Neuron (in vitro differentiated cells): ENCODE results near the gene NXPH4.

Experiments
- H2AFZ ChIP-seq: one replicate; pipeline ENCODE4 v1.6.1; 2013; ENCODE audit warnings: low read depth, mild to moderate bottlenecking, inconsistent platforms, low read length, moderate library complexity
- H3K27me3 ChIP-seq: one replicate; pipeline ENCODE4 v1.6.1; 2013; ENCODE audit warnings: low read length; ENCODE audit not compliant: insufficient read depth
- H3K36me3 ChIP-seq: one replicate; pipeline ENCODE4 v1.6.1; 2013; ENCODE audit warnings: low read length; ENCODE audit not compliant: insufficient read depth
- H3K4me1 ChIP-seq: one replicate; pipeline ENCODE4 v1.6.1; 2013; ENCODE audit warnings: low read length; ENCODE audit not compliant: insufficient read depth
- H3K4me3 ChIP-seq: 2 replicates; pipeline ENCODE4 v1.5.1; 2013; ENCODE audit warnings: mild to moderate bottlenecking, low read length, moderate library complexity
- H3K9me3 ChIP-seq: one replicate; pipeline ENCODE4 v1.6.1; 2013; ENCODE audit warnings: low read length

NXPH4 gene

DNA sequence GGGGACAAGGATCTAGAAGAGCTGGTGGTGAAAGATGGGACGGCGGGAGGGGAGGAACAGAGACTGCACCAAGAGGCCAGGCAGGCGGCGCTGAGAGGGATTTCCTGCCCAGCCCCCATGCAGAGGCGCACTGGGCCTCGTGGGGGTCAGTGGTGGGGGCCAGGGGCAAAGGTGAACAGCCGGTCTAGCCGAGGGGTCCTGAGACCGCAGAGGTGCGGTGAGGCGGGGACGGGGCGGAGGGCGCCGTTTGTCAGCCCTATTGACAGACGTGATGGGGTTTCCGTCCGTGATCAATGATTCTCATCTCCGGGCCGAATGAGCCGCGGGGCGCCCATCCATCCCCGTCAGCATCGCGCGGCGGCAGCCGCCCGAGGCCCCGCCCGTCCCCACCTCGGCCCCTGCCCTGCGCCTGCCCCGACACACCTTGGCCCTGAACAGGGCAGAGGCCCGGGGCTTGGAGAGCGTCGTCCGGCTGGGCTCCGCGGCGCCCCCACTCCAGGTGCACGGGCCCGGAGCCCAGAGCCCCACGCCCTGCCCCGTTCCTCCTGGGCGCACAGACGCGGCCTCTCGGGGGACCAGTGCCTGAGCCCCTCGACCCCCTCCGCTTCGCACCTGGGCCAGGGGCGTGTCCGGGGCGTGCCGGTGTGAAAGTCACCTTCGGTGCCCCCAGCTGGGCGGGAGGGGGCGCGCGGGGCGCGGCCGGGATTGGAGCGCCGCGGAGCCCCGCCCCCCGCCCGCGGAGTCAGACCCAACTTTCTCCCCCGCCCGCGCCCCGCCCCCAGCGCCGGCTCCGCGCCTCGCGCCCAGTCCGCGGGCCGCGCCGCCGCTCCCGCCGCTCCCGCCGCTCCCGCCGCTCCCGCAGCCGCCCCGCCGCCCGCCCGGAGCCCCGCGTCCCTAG lies at the start of gene NXPH4:
NXPH4 (plus strand) TSS at position 781 of the 898 bp plus-strand sequence. CDS start 176 bp downstream, outside the sequence.
- Histone ChIP-seq H2AFZ (no peak within 1 kb of the TSS), H3K9me3 (no peaks in the 10 kb centered on the region), H3K36me3 (peaks cover 6% of the 10 kb centered on the region), H3K27me3 (peaks cover 56% of the 10 kb centered on the region), H3K4me1 (peaks cover 32% of the 10 kb centered on the region), H3K4me3 (peak within 1 kb of the TSS; percentile 23)

DNA sequence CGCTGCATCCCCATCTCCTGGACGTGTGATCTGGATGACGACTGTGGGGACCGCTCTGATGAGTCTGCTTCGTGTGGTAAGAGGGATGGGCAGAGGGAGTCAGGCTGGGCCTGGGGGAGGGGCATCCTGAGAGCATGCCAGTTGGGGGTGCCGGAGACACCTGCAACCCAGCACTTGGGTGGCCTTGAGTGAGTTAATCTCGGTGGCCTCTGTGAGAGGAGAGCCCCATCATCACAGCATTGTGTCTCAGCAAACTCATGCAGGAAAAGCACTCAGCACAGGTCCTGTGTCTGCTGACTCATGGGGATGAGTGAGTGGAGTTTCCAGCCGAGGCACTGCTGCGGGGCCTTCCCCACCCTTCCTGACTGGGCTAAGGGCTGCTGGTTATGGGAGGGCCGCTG lies 49.6 kb upstream of the NXPH4 start:
- Histone ChIP-seq H3K27me3 (no peaks in the 10 kb centered on the region), H3K9me3 (no peaks in the 10 kb centered on the region), H2AFZ (no peak overlapping the region), H3K36me3 (peaks cover 84% of the 10 kb centered on the region), H3K4me1 (no peaks in the 10 kb centered on the region), H3K4me3 (no peak overlapping the region)

DNA sequence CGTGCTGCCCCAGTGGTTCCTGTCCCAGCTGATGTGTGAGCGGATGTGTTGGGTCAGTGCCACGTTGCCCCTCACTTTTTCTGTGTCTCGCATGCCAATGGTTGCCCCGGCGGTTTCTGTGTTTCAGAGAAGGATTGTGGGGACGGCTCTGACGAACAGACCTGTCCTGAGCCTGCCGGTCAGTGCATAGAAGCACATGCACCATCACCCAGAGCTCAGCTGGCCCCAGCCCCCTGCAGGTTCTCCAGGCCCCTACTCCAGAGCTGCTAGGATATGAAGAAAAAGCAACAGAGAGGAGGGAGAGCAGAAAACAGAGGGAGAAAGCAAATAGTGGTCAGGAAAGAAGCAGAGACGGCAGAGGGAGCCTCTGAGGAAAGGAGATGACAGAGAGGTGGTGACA lies 48.5 kb upstream of the NXPH4 start:
- peaks cover 81% of the 10 kb centered on the region for H3K36me3 ChIP-seq
- no peaks in the 10 kb centered on the region for H3K27me3 ChIP-seq
- no peaks in the 10 kb centered on the region for H3K9me3 ChIP-seq
- no peak overlapping the region for H2AFZ ChIP-seq
- no peak overlapping the region for H3K4me3 ChIP-seq
- no peaks in the 10 kb centered on the region for H3K4me1 ChIP-seq

DNA sequence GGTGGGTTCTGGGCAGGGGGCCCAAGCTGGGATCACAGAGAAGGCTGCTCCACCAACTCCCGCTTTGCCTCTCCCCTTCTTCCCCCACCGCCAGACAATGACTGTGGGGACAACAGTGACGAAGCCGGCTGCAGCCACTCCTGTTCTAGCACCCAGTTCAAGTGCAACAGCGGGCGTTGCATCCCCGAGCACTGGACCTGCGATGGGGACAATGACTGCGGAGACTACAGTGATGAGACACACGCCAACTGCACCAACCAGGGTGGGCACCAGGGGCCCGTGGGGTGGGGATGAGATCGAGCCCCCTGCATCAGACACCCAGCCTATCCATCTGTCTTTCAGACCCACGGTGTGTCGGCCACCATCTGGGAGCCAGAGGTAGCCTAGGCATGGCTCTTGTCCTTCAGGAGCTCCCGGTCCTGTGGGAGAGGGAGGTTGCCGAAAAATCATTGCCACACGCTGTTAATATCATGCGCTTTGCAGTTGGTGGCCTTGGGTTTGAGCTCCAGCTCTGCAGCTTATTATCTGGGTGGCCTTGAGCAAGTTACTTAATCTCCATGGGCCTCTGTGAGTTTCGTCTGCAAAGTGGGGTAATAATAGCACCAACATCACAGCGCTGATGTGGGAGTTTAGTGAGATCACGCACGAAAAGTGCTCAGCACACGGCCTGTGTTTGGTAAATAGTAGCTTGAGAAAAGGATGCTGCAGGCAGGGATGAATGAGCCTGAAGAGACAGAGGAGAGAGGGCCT lies 47.4 kb upstream of the NXPH4 start:
- H3K36me3 ChIP-seq, result peaks cover 87% of the 10 kb centered on the region
- no peaks in the 10 kb centered on the region for H3K4me1 ChIP-seq
- H3K4me3 ChIP-seq, result no peak overlapping the region
- H2AFZ ChIP-seq, result no peak overlapping the region
- H3K9me3 ChIP-seq, result no peaks in the 10 kb centered on the region
- H3K27me3 ChIP-seq, result no peaks in the 10 kb centered on the region

DNA sequence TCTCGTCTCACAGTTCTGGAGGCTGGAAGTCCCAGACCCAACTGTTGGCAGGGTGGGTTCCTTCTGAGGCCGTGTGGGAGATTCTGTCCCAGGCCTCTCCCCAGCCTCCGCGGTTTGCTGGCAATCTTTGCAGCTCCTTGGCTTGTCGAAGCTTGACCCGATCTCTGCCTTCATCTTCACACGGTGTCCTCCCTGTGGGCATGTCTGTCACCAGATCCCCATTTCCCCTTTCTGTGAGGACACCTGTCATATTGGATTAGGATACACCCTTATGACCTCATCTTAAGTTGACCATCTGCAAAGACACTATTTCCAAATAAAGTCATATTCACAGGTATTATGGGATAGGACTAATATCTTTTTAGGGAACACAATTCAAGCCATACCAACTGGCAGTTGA lies 46.6 kb upstream of the NXPH4 start:
- H2AFZ ChIP-seq, result no peak overlapping the region
- no peak overlapping the region for H3K4me3 ChIP-seq
- no peaks in the 10 kb centered on the region for H3K9me3 ChIP-seq
- H3K27me3 ChIP-seq, result no peaks in the 10 kb centered on the region
- H3K36me3 ChIP-seq, result peaks cover 83% of the 10 kb centered on the region
- H3K4me1 ChIP-seq, result no peaks in the 10 kb centered on the region

DNA sequence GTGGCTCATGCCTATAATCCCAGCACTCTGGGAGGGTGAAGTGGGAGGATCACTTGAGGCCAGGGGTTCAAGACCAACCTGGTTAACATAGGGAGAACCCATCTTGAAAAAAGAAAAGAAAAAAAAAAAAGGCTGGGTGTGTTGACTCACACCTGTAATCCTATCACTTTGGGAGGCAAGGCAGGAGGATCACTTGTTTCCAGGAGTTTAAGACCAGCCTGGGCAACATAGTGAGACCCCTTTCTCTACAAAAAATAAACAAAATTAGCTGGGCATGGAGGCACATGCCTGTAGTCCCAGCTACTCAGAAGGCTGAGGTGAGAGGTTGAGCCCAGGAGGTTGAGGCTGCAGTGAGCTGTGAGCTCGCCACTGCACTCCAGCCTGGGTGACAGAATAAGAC lies 46.2 kb upstream of the NXPH4 start:
- no peaks in the 10 kb centered on the region for H3K27me3 ChIP-seq
- no peak overlapping the region for H3K4me3 ChIP-seq
- H3K36me3 ChIP-seq, result peaks cover 83% of the 10 kb centered on the region
- H2AFZ ChIP-seq, result no peak overlapping the region
- H3K4me1 ChIP-seq, result no peaks in the 10 kb centered on the region
- H3K9me3 ChIP-seq, result no peaks in the 10 kb centered on the region

DNA sequence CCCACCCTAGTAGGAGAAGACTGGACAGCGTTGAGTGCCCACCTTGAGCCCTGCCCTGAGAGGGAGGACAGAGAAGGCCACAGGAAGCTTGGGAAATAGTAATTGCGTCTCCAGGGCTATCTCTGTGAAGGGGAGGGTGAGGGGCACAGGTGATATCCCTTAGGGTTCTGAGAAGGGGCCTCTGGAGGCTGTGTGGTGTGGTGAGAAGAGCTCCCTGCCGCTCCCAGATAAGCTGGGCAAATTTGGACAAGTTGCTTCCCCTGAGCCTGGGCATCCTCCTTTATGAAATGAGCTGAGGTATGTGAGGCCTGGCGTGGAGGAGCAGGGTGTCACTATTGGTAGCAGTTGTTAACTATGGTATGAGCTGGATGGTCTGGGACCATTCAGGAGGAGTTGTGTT lies 45.7 kb upstream of the NXPH4 start:
- Histone ChIP-seq H3K4me3 (no peak overlapping the region), H3K9me3 (no peaks in the 10 kb centered on the region), H3K27me3 (no peaks in the 10 kb centered on the region), H2AFZ (no peak overlapping the region), H3K4me1 (no peaks in the 10 kb centered on the region), H3K36me3 (peaks cover 83% of the 10 kb centered on the region)

DNA sequence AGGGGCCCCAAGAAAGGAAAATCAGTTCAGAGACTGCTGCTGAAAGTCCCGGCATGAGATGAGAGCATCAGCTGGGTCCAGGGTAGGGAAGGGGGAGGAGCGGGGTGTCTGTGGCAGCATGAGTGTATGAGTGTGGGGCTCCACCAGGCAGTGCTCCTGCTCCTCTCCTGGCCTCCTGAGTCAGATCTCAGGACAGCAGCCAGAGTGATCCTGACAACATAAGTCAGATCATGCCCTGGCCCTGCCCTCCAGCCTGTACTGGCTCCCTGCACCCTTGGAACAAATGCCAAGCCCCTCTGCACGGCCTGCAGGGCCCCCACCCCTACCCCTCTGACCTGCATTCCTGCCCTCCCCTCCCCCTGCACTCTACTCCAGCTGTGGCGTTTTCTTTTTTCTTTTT lies 44.9 kb upstream of the NXPH4 start:
- H3K27me3 ChIP-seq, result no peaks in the 10 kb centered on the region
- no peak overlapping the region for H3K4me3 ChIP-seq
- peaks cover 85% of the 10 kb centered on the region for H3K36me3 ChIP-seq
- H2AFZ ChIP-seq, result no peak overlapping the region
- no peaks in the 10 kb centered on the region for H3K4me1 ChIP-seq
- H3K9me3 ChIP-seq, result no peaks in the 10 kb centered on the region

DNA sequence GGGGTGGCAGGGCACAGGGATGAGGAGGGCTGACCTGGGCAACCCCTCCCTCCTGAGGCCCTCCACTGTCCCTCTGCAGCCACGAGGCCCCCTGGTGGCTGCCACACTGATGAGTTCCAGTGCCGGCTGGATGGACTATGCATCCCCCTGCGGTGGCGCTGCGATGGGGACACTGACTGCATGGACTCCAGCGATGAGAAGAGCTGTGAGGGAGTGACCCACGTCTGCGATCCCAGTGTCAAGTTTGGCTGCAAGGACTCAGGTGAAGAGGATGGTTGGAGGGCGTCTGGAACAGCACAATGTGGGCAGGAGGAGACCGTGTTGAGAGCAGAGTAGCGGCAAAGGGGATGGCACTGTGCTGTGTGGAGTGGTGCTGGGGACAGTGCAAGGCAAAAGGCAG lies 43.5 kb upstream of the NXPH4 start:
- H2AFZ ChIP-seq, result no peak overlapping the region
- H3K9me3 ChIP-seq, result no peaks in the 10 kb centered on the region
- no peaks in the 10 kb centered on the region for H3K4me1 ChIP-seq
- H3K4me3 ChIP-seq, result no peak overlapping the region
- peaks cover 83% of the 10 kb centered on the region for H3K36me3 ChIP-seq
- no peaks in the 10 kb centered on the region for H3K27me3 ChIP-seq

DNA sequence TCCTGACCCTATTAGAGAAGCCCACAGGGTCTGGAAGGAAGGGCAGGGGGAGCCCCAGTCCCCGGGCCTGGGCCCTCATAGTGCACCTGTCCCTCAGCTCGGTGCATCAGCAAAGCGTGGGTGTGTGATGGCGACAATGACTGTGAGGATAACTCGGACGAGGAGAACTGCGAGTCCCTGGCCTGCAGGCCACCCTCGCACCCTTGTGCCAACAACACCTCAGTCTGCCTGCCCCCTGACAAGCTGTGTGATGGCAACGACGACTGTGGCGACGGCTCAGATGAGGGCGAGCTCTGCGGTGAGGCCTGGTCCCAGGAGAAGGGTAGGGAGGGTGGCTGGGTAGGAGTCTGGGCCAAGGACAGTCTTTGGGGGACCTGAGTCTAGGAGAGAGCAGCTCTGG lies 42.9 kb upstream of the NXPH4 start:
- no peak overlapping the region for H3K4me3 ChIP-seq
- H3K4me1 ChIP-seq, result no peaks in the 10 kb centered on the region
- H3K36me3 ChIP-seq, result peaks cover 84% of the 10 kb centered on the region

DNA sequence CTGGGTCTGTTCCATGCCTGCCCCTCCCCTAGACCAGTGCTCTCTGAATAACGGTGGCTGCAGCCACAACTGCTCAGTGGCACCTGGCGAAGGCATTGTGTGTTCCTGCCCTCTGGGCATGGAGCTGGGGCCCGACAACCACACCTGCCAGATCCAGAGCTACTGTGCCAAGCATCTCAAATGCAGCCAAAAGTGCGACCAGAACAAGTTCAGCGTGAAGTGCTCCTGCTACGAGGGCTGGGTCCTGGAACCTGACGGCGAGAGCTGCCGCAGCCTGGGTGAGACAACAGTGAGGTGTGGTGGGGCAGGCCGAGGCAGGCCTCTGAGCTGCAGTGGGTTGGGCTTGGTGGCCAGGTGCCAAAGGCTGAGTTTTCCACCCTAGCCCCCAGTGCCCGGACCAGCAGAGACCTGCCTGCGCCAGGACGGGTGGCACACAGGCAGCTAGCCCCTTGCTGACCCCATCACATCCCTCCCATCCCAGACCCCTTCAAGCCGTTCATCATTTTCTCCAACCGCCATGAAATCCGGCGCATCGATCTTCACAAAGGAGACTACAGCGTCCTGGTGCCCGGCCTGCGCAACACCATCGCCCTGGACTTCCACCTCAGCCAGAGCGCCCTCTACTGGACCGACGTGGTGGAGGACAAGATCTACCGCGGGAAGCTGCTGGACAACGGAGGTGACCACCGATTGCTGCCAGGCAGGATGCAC lies 41.0 kb upstream of the NXPH4 start:
- Histone ChIP-seq H3K4me3 (no peak overlapping the region), H3K36me3 (peaks cover 85% of the 10 kb centered on the region), H3K4me1 (no peaks in the 10 kb centered on the region)

More for the DNA sequence above, 42.9 kb upstream of the NXPH4 start:
- H2AFZ ChIP-seq, result no peak overlapping the region
- H3K9me3 ChIP-seq, result no peaks in the 10 kb centered on the region
- H3K27me3 ChIP-seq, result no peaks in the 10 kb centered on the region

DNA sequence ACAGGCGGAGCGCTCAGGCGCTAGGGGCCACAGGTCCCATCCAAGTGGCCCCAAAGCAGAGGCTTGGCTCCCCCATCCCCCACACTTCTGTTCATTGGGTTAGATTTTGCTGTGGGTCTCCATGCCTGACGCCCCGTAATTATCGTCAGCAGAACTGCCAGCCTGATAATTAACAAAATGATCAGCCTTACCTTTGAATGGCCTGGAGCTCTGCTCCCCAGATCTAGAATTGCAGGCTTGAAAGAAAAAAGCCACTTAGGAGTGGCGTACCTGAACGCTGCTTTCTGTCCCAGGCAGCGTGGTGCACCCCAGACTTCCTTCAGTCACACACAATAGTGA lies 40.5 kb upstream of the NXPH4 start:
- H3K36me3 ChIP-seq, result peaks cover 85% of the 10 kb centered on the region
- no peak overlapping the region for H3K4me3 ChIP-seq
- H3K27me3 ChIP-seq, result no peaks in the 10 kb centered on the region

More for the DNA sequence above, 41.0 kb upstream of the NXPH4 start:
- Histone ChIP-seq H3K9me3 (no peaks in the 10 kb centered on the region), H3K27me3 (no peaks in the 10 kb centered on the region), H2AFZ (no peak overlapping the region)

DNA sequence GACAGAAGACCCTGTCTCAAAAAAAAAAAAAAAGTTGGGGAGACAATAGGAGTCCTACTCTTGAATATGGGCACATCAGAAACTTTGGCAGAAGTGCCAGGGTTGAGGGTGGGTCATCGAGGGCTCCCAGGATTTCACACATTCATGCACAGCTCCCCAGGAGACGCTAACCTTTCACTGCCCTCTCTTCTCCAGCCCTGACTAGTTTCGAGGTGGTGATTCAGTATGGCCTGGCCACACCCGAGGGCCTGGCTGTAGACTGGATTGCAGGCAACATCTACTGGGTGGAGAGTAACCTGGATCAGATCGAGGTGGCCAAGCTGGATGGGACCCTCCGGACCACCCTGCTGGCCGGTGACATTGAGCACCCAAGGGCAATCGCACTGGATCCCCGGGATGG lies 39.7 kb upstream of the NXPH4 start:
- peaks cover 85% of the 10 kb centered on the region for H3K36me3 ChIP-seq
- no peaks in the 10 kb centered on the region for H3K27me3 ChIP-seq
- no peak overlapping the region for H3K4me3 ChIP-seq
- H3K4me1 ChIP-seq, result no peaks in the 10 kb centered on the region
- H2AFZ ChIP-seq, result no peak overlapping the region
- H3K9me3 ChIP-seq, result no peaks in the 10 kb centered on the region

More for the DNA sequence above, 40.5 kb upstream of the NXPH4 start:
- Histone ChIP-seq H3K9me3 (no peaks in the 10 kb centered on the region), H2AFZ (no peak overlapping the region), H3K4me1 (no peaks in the 10 kb centered on the region)
